ENCODE measurements around the gene APEH.

APEH gene

DNA sequence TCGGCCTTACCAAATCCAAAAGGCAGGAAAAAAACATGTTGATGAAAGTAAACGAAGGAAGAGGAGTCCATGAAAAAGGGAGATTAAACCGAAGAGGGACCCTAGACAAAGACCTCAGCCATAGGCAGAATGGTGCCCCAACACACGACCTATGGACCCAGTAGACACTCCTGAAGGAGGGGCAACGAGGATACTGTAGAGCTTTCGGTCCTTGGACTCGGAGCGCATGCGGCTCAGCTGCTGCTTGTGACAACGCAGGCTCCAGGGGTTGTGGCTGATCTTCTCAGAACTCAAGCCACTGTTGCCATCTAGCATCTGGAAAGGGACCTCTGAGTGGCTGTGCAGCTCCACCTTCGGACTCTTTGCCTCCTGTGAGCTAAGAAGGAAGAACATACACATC, 58.4 kb downstream of the APEH start:
- DNase-seq = no peak

- DNase-seq = no peak
Measured at GRCh38 chr3:49733551-49733950, 59.4 kb downstream of the APEH start.
